NT2/D1 (cell line): Measurements from ENCODE around the gene BCL2.

ENCODE experiments used
- SUZ12 ChIP-seq: IDR thresholded peaks from 2 replicates; pipeline ENCODE4 v1.6.1; 2011; ENCODE audit not compliant: insufficient read length, insufficient read depth; ENCODE audit errors: extremely low read depth
- ZNF274 ChIP-seq: IDR thresholded peaks from 2 replicates; pipeline ENCODE4 v1.6.1; 2011; ENCODE audit warnings: mild to moderate bottlenecking, low read depth, low read length

DNA sequence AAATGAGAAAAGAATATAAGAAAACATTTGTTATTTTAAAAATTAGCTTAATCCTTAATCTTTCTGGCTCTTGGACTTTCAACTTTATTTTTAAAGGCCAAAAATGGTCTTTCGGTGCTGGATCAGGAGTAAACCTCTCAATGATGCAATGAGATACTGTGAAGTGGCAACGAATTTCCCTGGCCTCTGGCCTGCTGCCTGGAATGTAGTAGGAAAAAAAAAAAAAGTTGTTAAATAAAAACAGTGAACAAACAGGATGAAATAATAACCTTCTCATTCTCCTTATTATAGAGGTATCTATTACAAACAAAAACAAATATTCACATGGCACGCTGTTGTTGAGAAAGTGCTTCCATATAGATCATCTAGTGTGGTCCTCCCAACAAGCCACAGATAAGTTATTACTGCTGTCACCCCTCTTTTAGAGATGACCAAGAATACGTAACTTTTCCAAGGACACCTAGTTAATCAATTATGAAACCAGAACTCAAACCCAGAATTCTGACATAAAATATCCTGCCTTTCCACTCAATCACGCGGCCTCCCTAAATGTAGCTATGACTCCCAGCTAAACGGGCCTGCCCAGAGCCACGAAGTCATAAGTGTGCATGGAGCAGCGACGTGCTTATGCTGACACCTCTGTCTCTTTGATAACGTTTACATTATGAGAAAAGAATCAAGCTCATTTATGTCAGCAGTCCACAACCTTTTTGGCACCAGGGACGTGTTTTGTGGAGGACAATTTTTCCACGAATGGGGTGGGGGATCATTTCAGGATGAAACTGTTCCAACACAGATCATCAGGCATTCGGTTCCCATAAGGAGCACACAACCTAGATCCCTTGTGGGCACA, 170.9 kb downstream of the BCL2 start:
- TF ChIP-seq SUZ12: no peak
- no peak for TF ChIP-seq ZNF274
